Thyroid gland (tissue), 4 donors: ENCODE results near the gene CETN3. TPM values are rescaled to one million over a fixed set of nuclear protein-coding genes. Genes with fewer than 3 reads are reported as not detected.
"Not testable (repeated sequence)": the region's sequence is repeated elsewhere in the genome, so short reads cannot be mapped to it uniquely, and the experiment has no call there.

Experiments used
- DNase-seq, 2 donors: peaks; one replicate each; pipeline ENCODE4 v3.0.0-alpha.2; 2019
- H3K27ac ChIP-seq, 3 donors: fragments of 200-600 bp; sonication (generic); 1 replicate in 2 of 3; 2 replicates in 1 of 3; pipeline ENCODE4 v1.5.1; 2016 to 2019; ENCODE audit warnings: mild to moderate bottlenecking in 1 of 3, moderate library complexity in 1 of 3
- H3K27me3 ChIP-seq: fragments of 200-600 bp; sonication (generic); one replicate; pipeline ENCODE4 v1.5.1; 2019
- H3K36me3 ChIP-seq, 2 donors: fragments of 200-600 bp; sonication (generic); one replicate each; pipeline ENCODE4 v1.5.1; 2016 to 2019
- H3K4me1 ChIP-seq, 2 donors: fragments of 200-600 bp; sonication (generic); one replicate each; pipeline ENCODE4 v1.5.1; 2017 to 2019
- H3K4me3 ChIP-seq, 3 donors: fragments of 200-600 bp; sonication (generic); replicated peaks in 1 of 3; 1 replicate in 2 of 3; 2 replicates in 1 of 3; pipeline ENCODE4 v1.5.1; 2016; ENCODE audit warnings: mild to moderate bottlenecking in 1 of 3
- H3K9me3 ChIP-seq: fragments of 200-600 bp; sonication (generic); one replicate; pipeline ENCODE4 v1.5.1; 2017
- POLR2A ChIP-seq, 2 donors: fragments of 450-650 bp; IDR thresholded peaks; one replicate each; pipeline ENCODE4 v1.6.1; 2017; ENCODE audit warnings: antibody characterized with exemption in 2 of 2, mild to moderate bottlenecking in 2 of 2, moderate library complexity in 1 of 2
- WGBS, 2 donors: methylation state at CpG; one replicate each; pipeline ENCODE4 v1.1.5; 2017; 5-methylcytosine and 5-hydroxymethylcytosine counted together
- intact Hi-C: fragments of 100-400 bp; cut with DNase I; formaldehyde crosslinking; loops from one replicate; pipeline ENCODE4 v1.15.1; 2023
- total RNA-seq, 4 donors: library from RNA; depleted of rRNA; stranded (reverse); fragments of >200 nt; gene quantifications; one replicate each; pipeline ENCODE4 v1.2.3, GENCODE V29; 2016
- TF ChIP-seq, protein P1 (sequence below), 6 experiments: fragments of 200-600 bp in 3 of 6; fragments of 450-650 bp in 3 of 6; sonication (generic) in 3 of 6; IDR thresholded peaks; one replicate each; pipeline ENCODE4 v1.5.1; 2016 to 2019; ENCODE audit warnings: antibody characterized with exemption in 6 of 6, mild to moderate bottlenecking in 2 of 6, inconsistent platforms in 1 of 6, moderate library complexity in 1 of 6

CETN3 gene
- total RNA-seq, 4 donors from 2014 or later = 8.4 to 17.3 (median 13.4) TPM

DNA sequence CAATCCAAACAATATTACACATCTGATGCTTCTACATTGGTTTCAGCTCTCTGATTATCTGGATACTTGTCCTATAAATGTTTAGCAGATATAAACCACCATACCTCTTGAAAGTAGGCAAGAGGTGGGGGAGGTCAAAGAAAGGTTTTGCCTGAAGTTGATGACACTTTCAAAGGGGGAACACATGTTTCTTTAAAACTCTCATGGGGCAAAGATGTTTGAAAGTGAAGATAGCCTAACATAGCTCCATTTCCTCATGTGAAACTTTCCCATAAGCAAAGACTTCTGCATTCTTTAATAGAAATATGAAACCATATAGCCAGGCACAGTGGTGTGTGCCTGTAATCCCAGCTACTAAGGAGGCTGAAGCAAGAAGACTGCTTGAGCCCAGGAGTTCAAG is 62.1 kb downstream of the CETN3 start:
- Histone ChIP-seq H3K27me3 (no peaks in the 10 kb centered on the region), H3K27ac (no peak overlapping the region), H3K4me1 (no peaks in the 10 kb centered on the region), H3K36me3 (no peaks in the 10 kb centered on the region), H3K4me3 (no peak overlapping the region), H3K9me3 (no peaks in the 10 kb centered on the region)
- intact Hi-C loops = no loop called here
- TF ChIP-seq POLR2A (IDR thresholded peaks at IDR 0.05) = no peak
- TF ChIP-seq, protein P1, sequence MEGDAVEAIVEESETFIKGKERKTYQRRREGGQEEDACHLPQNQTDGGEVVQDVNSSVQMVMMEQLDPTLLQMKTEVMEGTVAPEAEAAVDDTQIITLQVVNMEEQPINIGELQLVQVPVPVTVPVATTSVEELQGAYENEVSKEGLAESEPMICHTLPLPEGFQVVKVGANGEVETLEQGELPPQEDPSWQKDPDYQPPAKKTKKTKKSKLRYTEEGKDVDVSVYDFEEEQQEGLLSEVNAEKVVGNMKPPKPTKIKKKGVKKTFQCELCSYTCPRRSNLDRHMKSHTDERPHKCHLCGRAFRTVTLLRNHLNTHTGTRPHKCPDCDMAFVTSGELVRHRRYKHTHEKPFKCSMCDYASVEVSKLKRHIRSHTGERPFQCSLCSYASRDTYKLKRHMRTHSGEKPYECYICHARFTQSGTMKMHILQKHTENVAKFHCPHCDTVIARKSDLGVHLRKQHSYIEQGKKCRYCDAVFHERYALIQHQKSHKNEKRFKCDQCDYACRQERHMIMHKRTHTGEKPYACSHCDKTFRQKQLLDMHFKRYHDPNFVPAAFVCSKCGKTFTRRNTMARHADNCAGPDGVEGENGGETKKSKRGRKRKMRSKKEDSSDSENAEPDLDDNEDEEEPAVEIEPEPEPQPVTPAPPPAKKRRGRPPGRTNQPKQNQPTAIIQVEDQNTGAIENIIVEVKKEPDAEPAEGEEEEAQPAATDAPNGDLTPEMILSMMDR (IDR thresholded peaks at IDR 0.05) = no peak
- DNase-seq = no peak

DNA sequence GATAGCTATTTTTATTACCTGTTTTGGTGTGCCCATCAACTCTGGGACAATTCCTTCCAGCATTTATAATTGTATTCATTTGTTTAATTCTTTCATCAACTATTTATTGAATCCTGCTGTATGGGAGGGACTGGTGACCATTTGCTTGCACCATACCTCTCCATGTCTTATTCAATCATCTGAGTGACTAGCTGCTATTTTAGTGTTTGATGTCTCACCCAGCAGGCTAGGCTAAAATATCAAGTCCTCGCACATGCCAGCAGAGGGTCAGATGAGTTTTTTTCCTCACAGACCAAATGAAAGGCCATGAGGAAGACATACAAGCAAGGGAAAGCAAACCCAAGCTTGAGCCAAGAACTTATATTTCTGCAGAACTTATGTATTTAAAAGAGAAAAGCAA is 63.9 kb downstream of the CETN3 start:
- intact Hi-C loops = no loop called here
- no peak for DNase-seq
- H3K4me3 ChIP-seq = no peak overlapping the region
- 75 to 79% methylated on average over 1 of the region's 1 CpG for WGBS, 2 donors
- H3K27me3 ChIP-seq = no peaks in the 10 kb centered on the region
- H3K9me3 ChIP-seq = no peaks in the 10 kb centered on the region
- H3K27ac ChIP-seq = no peak overlapping the region
- H3K4me1 ChIP-seq = no peaks in the 10 kb centered on the region
- no peaks in the 10 kb centered on the region for H3K36me3 ChIP-seq
- TF ChIP-seq POLR2A (IDR thresholded peaks at IDR 0.05) = no peak
- TF ChIP-seq, protein P1 (IDR thresholded peaks at IDR 0.05) = no peak

GRCh38 chr5:90344689-90345088 is 64.9 kb downstream of the CETN3 start:
- Histone ChIP-seq H3K9me3 (no peaks in the 10 kb centered on the region), H3K27me3 (no peaks in the 10 kb centered on the region), H3K4me3 (no peak overlapping the region), H3K27ac (no peak overlapping the region), H3K36me3 (no peaks in the 10 kb centered on the region), H3K4me1 (no peaks in the 10 kb centered on the region)
- TF ChIP-seq POLR2A (IDR thresholded peaks at IDR 0.05) = no peak
- TF ChIP-seq, protein P1 (IDR thresholded peaks at IDR 0.05) = no peak
- no peak for DNase-seq
- intact Hi-C loops = no loop called here
- WGBS, 2 donors = 85 to 86% methylated on average over 1 of the region's 1 CpG

DNA sequence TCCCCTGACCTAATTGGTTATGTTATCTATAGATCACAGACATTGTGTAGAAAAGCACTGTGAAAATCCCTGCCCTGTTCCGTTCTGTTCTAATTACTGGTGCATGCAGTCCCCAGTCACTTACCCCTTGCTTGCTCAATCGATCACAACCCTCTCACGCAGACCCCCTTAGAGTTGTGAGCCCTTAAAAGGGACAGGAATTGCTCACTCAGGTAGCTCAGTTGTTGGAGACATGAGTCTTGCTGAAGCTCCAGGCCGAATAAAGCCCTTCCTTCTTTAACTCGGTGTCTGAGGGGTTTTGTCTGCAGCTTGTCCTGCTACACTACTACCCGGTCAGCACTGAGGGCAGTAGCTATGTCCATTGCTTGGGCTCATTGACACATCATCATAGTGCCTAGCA is 65.8 kb downstream of the CETN3 start:
- H3K9me3 ChIP-seq, H3K27me3 ChIP-seq, H3K27ac ChIP-seq, intact Hi-C loops, DNase-seq, H3K36me3 ChIP-seq, H3K4me3 ChIP-seq, H3K4me1 ChIP-seq: not testable (repeated sequence)
- WGBS, 2 donors = 83 to 86% methylated on average over 6 of the region's 6 CpGs

GRCh38 chr5:90342576-90342975 is 67.0 kb downstream of the CETN3 start:
- no peak for DNase-seq
- WGBS, 2 donors = 84 to 93% methylated on average over 6 of the region's 6 CpGs
- no peaks in the 10 kb centered on the region for H3K36me3 ChIP-seq
- no peaks in the 10 kb centered on the region for H3K4me1 ChIP-seq
- intact Hi-C loops = no loop called here
- TF ChIP-seq, protein P1 (IDR thresholded peaks at IDR 0.05) = no peak
- no peak for TF ChIP-seq POLR2A (IDR thresholded peaks at IDR 0.05)
- H3K4me3 ChIP-seq = no peak overlapping the region
- no peaks in the 10 kb centered on the region for H3K9me3 ChIP-seq
- H3K27ac ChIP-seq = no peak overlapping the region
- H3K27me3 ChIP-seq = no peaks in the 10 kb centered on the region

Other genes with a start within 250 kb of the CETN3 start
- gene MBLAC2, start 65.0 kb upstream of the CETN3 start, total RNA-seq = 1 to 10 TPM; 5.1 to 7.4 (median 6.5) TPM
- gene POLR3G, start 65.1 kb upstream of the CETN3 start, total RNA-seq = 1 to 10 TPM; 1.0 to 4.0 (median 1.8) TPM
- 10 to 100 TPM; 20.9 to 32.7 (median 27.2) TPM for gene LYSMD3, start 119.8 kb upstream of the CETN3 start, total RNA-seq
- gene ADGRV1, start 149.0 kb upstream of the CETN3 start, total RNA-seq = 100 to 1,000 TPM; 129 to 158 (median 145) TPM